Lower leg skin (tissue), 3 donors: ENCODE results near the gene SMIM15.

Source experiments
- CTCF ChIP-seq, 3 donors: fragments of 450-650 bp; IDR thresholded peaks; one replicate each; pipeline ENCODE4 v1.5.1; 2016; ENCODE audit warnings: antibody characterized with exemption in 3 of 3, mild to moderate bottlenecking in 3 of 3, moderate library complexity in 2 of 3
- POLR2A ChIP-seq, 2 donors: fragments of 450-650 bp; IDR thresholded peaks; one replicate each; pipeline ENCODE4 v1.6.1; 2016 to 2017; ENCODE audit warnings: antibody characterized with exemption in 2 of 2, mild to moderate bottlenecking in 1 of 2, moderate library complexity in 1 of 2

- TF ChIP-seq CTCF (IDR thresholded peaks at IDR 0.05) (no peak), POLR2A (IDR thresholded peaks at IDR 0.05) (no peak)
These were observed 45.6 kb upstream of the SMIM15 start for GRCh38 chr5:61207884-61208283.
